ENCODE results near the gene TFB2M.

- no peak for TF ChIP-seq CTCF (IDR thresholded peaks at IDR 0.05; ENCODE audit: low read depth, low read length)
- no peak for TF ChIP-seq EZH2phosphoT487 (IDR thresholded peaks at IDR 0.05; ENCODE audit: low read depth)
These were observed 52.3 kb downstream of the TFB2M start for GRCh38 chr1:246513619-246514343.
